Neural cell (in vitro differentiated cells): ENCODE data around the gene GAL.

Experiments used
- EZH2 ChIP-seq: fragments of 200-600, 300-800 bp; shearing (Covaris generic), sonication (generic); IDR thresholded peaks from 2 replicates; pipeline ENCODE4 v1.6.1; 2014; ENCODE audit warnings: antibody characterized with exemption, low read length, borderline replicate concordance, mild to moderate bottlenecking; ENCODE audit not compliant: insufficient read depth, poor library complexity, severe bottlenecking
- REST ChIP-seq: IDR thresholded peaks from 2 replicates; pipeline ENCODE4 v1.6.1; 2012; ENCODE audit warnings: borderline replicate concordance
- TF ChIP-seq, protein P1 (sequence below): fragments of 450-650 bp; IDR thresholded peaks from 2 replicates; pipeline ENCODE4 v1.5.1; 2014; ENCODE audit warnings: antibody characterized with exemption, mild to moderate bottlenecking, moderate library complexity; ENCODE audit not compliant: poor library complexity, severe bottlenecking

GRCh38 chr11:68688881-68689280, 4.5 kb downstream of the GAL start:
- TF ChIP-seq, protein P1, sequence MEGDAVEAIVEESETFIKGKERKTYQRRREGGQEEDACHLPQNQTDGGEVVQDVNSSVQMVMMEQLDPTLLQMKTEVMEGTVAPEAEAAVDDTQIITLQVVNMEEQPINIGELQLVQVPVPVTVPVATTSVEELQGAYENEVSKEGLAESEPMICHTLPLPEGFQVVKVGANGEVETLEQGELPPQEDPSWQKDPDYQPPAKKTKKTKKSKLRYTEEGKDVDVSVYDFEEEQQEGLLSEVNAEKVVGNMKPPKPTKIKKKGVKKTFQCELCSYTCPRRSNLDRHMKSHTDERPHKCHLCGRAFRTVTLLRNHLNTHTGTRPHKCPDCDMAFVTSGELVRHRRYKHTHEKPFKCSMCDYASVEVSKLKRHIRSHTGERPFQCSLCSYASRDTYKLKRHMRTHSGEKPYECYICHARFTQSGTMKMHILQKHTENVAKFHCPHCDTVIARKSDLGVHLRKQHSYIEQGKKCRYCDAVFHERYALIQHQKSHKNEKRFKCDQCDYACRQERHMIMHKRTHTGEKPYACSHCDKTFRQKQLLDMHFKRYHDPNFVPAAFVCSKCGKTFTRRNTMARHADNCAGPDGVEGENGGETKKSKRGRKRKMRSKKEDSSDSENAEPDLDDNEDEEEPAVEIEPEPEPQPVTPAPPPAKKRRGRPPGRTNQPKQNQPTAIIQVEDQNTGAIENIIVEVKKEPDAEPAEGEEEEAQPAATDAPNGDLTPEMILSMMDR = no peak
- no peak for TF ChIP-seq REST
- TF ChIP-seq EZH2 = no peak
